WTC11 (cell line): ENCODE data around the gene DNAAF3. TPM values are rescaled to one million over a fixed set of nuclear protein-coding genes. Genes with fewer than 3 reads are reported as not detected.

Experiments
- ATAC-seq: fragments of 200-7000 bp; cut with Tn5 transposase; 2 replicates; pipeline ENCODE4 v1.10.0; 2021; ENCODE audit warnings: mild to moderate bottlenecking, moderate library complexity
- CTCF ChIA-PET: fragments of 300-600 bp; sonication (Branson Sonifier 250); formaldehyde crosslinking; loops from one replicate; lab custom pipeline; 2021; ENCODE audit warnings: antibody characterized with exemption; lab: Charles Lee
- POLR2A ChIA-PET: fragments of 350-600 bp; sonication (Branson Sonifier 250); formaldehyde crosslinking; loops from one replicate; lab custom pipeline; 2021; ENCODE audit warnings: antibody characterized with exemption; lab: Charles Lee
- DNase-seq: peaks from one replicate; pipeline ENCODE4 v3.0.0; 2021; ENCODE audit warnings: low spot score
- H3K27ac Mint-ChIP-seq: 2 replicates; pipeline ENCODE4 v1.8.0; 2021; ENCODE audit warnings: mixed read lengths
- H3K27me3 Mint-ChIP-seq: 2 replicates; pipeline ENCODE4 v1.8.0; 2021; ENCODE audit warnings: low read depth, mild to moderate bottlenecking, moderate library complexity, mixed read lengths
- H3K36me3 Mint-ChIP-seq: 2 replicates; pipeline ENCODE4 v1.8.0; 2021; ENCODE audit warnings: mixed read lengths
- H3K4me1 Mint-ChIP-seq: 2 replicates; pipeline ENCODE4 v1.8.0; 2022; ENCODE audit warnings: mixed read lengths
- H3K4me3 Mint-ChIP-seq: 2 replicates; pipeline ENCODE4 v1.8.0; 2021; ENCODE audit warnings: mild to moderate bottlenecking, moderate library complexity, mixed read lengths
- H3K9me3 Mint-ChIP-seq: 2 replicates; pipeline ENCODE4 v1.8.0; 2021; ENCODE audit warnings: mixed read lengths
- AR ChIP-seq: fragments of 250-450 bp; sonication (Bioruptor Pico); IDR thresholded peaks from 2 replicates; pipeline ENCODE4 v1.9.0; 2021; ENCODE audit warnings: mild to moderate bottlenecking
- ARID4B ChIP-seq: sonication (generic); formaldehyde crosslinking; IDR thresholded peaks from 2 replicates; pipeline ENCODE4 v1.8.0; 2023; ENCODE audit warnings: missing genetic modification reagents, mild to moderate bottlenecking, borderline replicate concordance
- EMX1 ChIP-seq: fragments of 250-450 bp; sonication (Bioruptor Pico); IDR thresholded peaks from 2 replicates; pipeline ENCODE4 v1.8.0; 2021; ENCODE audit warnings: mild to moderate bottlenecking
- ERG ChIP-seq: fragments of 250-450 bp; sonication (Bioruptor Pico); IDR thresholded peaks from 2 replicates; pipeline ENCODE4 v1.8.0; 2021; ENCODE audit warnings: mild to moderate bottlenecking
- FOXP4 ChIP-seq: sonication (generic); formaldehyde crosslinking; IDR thresholded peaks from 2 replicates; pipeline ENCODE4 v1.8.0; 2022; ENCODE audit warnings: mild to moderate bottlenecking, missing genetic modification reagents
- GRHL2 ChIP-seq: fragments of 250-450 bp; sonication (Bioruptor Pico); IDR thresholded peaks from 2 replicates; pipeline ENCODE4 v1.8.0; 2022; ENCODE audit warnings: mild to moderate bottlenecking, moderate library complexity; ENCODE audit not compliant: insufficient replicate concordance, severe bottlenecking
- HMGXB4 ChIP-seq: sonication (generic); formaldehyde crosslinking; IDR thresholded peaks from 2 replicates; pipeline ENCODE4 v1.8.1; 2023; ENCODE audit warnings: mild to moderate bottlenecking, moderate library complexity, missing genetic modification reagents
- JUN ChIP-seq: sonication (generic); formaldehyde crosslinking; IDR thresholded peaks from 2 replicates; pipeline ENCODE4 v1.8.0; 2023; ENCODE audit warnings: mild to moderate bottlenecking, missing genetic modification reagents
- RELA ChIP-seq: sonication (generic); formaldehyde crosslinking; IDR thresholded peaks from 2 replicates; pipeline ENCODE4 v1.8.1; 2022; ENCODE audit warnings: missing genetic modification reagents, mild to moderate bottlenecking, borderline replicate concordance
- SMAD4 ChIP-seq: sonication (generic); formaldehyde crosslinking; IDR thresholded peaks from 2 replicates; pipeline ENCODE4 v1.8.0; 2022; ENCODE audit warnings: mild to moderate bottlenecking, missing genetic modification reagents
- ZNF281 ChIP-seq: sonication (generic); formaldehyde crosslinking; IDR thresholded peaks from 2 replicates; pipeline ENCODE4 v1.8.0; 2023; ENCODE audit warnings: mild to moderate bottlenecking, missing genetic modification reagents
- ZNF416 ChIP-seq: fragments of 250-450 bp; sonication (Bioruptor Pico); IDR thresholded peaks from 2 replicates; pipeline ENCODE4 v1.9.0; 2021; ENCODE audit warnings: mild to moderate bottlenecking, inconsistent platforms
- ZSCAN18 ChIP-seq: fragments of 250-450 bp; sonication (Bioruptor Pico); IDR thresholded peaks from 2 replicates; pipeline ENCODE4 v2.1.2; 2022; ENCODE audit warnings: mild to moderate bottlenecking, moderate library complexity
- total RNA-seq: library from RNA; stranded (reverse); gene quantifications from 3 replicates; pipeline ENCODE4 v1.2.3, GENCODE V29; 2021

DNAAF3 gene
- total RNA-seq, 1 experiment from 2014 or later = 4.0 TPM

- TF ChIP-seq ZSCAN18 (CRISPR knock-in tag) (no peak), ZNF416 (CRISPR knock-in tag) (no peak), FOXP4 (no peak), ZNF281 (CRISPR knock-in tag) (no peak), SMAD4 (CRISPR knock-in tag) (no peak)
Observed at GRCh38 chr19:55181740-55182139, 15.3 kb upstream of the DNAAF3 start (continued).

- POLR2A ChIA-PET = interaction anchor here (1.3 to 1.4 kb wide), 2 partner anchors 37 to 159 kb away, joined by 3 to 6 read pairs; no protein-coding TSS in a partner anchor
- peak within 1 kb of the TSS; percentile 72; the same call in 1 of the 2 replicates for H3K27ac Mint-ChIP-seq
- H3K27me3 Mint-ChIP-seq = peaks cover 88% of the 10 kb centered on the region
- DNase-seq = peak; percentile 75
- H3K9me3 Mint-ChIP-seq = no peaks in the 10 kb centered on the region
- peak within 1 kb of the TSS; percentile 77 for H3K4me3 Mint-ChIP-seq
- H3K4me1 Mint-ChIP-seq = peaks cover 18% of the 10 kb centered on the region
- peak; percentile 57 for ATAC-seq
- H3K36me3 Mint-ChIP-seq = no peaks in the 10 kb centered on the region
- CTCF ChIA-PET = interaction anchor here (0.6 to 3.1 kb wide), 9 partner anchors 13 to 475 kb away, joined by 3 to 15 read pairs (median 5); partner anchors contain the start of genes DNAAF3 and U2AF2
- TF ChIP-seq EMX1 (CRISPR knock-in tag) (no peak), GRHL2 (CRISPR knock-in tag) (no peak), ZNF281 (CRISPR knock-in tag) (no peak), HMGXB4 (no peak), JUN (peak; percentile 91), ERG (CRISPR knock-in tag) (no peak), AR (CRISPR knock-in tag) (no peak), ARID4B (CRISPR knock-in tag) (peak; percentile 97), RELA (CRISPR knock-in tag) (peak; percentile 84)
Observed at GRCh38 chr19:55179606-55180484, 13.4 kb upstream of the DNAAF3 start, which contains the start of gene SYT5. Gene SYT5, minus strand, starts transcription at chr19:55180289. Its CDS starts 1,248 bp downstream, at chr19:55179041.
